Trophoblast cell (in vitro differentiated cells and primary cell): ENCODE results near the gene VMP1.
"Not testable (repeated sequence)": the region's sequence is repeated elsewhere in the genome, so short reads cannot be mapped to it uniquely, and the experiment has no call there.

ENCODE experiments used
- DNase-seq, 2 donors: peaks; one replicate each; pipeline ENCODE4 v3.0.0-alpha.2; 2016
- H2AFZ ChIP-seq: 2 replicates; pipeline ENCODE4 v1.6.1; 2013; ENCODE audit warnings: low read length, moderate library complexity, mild to moderate bottlenecking; ENCODE audit not compliant: insufficient read depth, poor library complexity
- H2AK5ac ChIP-seq: 2 replicates; pipeline ENCODE4 v1.6.1; 2013; ENCODE audit warnings: mild to moderate bottlenecking, low read length
- H2BK120ac ChIP-seq: 2 replicates; pipeline ENCODE4 v1.6.1; 2013; ENCODE audit warnings: low read length, mild to moderate bottlenecking, moderate library complexity; ENCODE audit not compliant: insufficient read depth, poor library complexity
- H2BK12ac ChIP-seq: 2 replicates; pipeline ENCODE4 v1.6.1; 2013; ENCODE audit warnings: mild to moderate bottlenecking, low read length, moderate library complexity
- H2BK5ac ChIP-seq: 2 replicates; pipeline ENCODE4 v1.6.1; 2013; ENCODE audit warnings: low read length, low read depth, moderate library complexity, mild to moderate bottlenecking; ENCODE audit not compliant: poor library complexity
- H3K14ac ChIP-seq: 2 replicates; pipeline ENCODE4 v1.6.1; 2013; ENCODE audit warnings: mild to moderate bottlenecking, low read length
- H3K18ac ChIP-seq: 2 replicates; pipeline ENCODE4 v1.6.1; 2013; ENCODE audit warnings: mild to moderate bottlenecking, low read length
- H3K23ac ChIP-seq: 2 replicates; pipeline ENCODE4 v1.6.1; 2013; ENCODE audit warnings: low read length
- H3K27ac ChIP-seq: 2 replicates; pipeline ENCODE4 v1.5.1; 2013; ENCODE audit warnings: low read depth, mild to moderate bottlenecking, inconsistent platforms, low read length, moderate library complexity
- H3K27me3 ChIP-seq: 2 replicates; pipeline ENCODE4 v1.6.1; 2013; ENCODE audit warnings: inconsistent platforms, mild to moderate bottlenecking, low read length, moderate library complexity; ENCODE audit not compliant: insufficient read depth
- H3K36me3 ChIP-seq, 2 experiments: 1 replicate in 1 of 2; 2 replicates in 1 of 2; pipeline ENCODE4 v1.6.1; 2013; ENCODE audit warnings: low read length in 2 of 2, mild to moderate bottlenecking in 2 of 2, moderate library complexity in 1 of 2; ENCODE audit not compliant: insufficient read depth in 2 of 2, control insufficient read depth in 1 of 2
- H3K4ac ChIP-seq: 2 replicates; pipeline ENCODE4 v1.6.1; 2013; ENCODE audit warnings: low read depth, mild to moderate bottlenecking, low read length, moderate library complexity
- H3K4me1 ChIP-seq, 2 experiments: 1 replicate in 1 of 2; 2 replicates in 1 of 2; pipeline ENCODE4 v1.6.1; 2013; ENCODE audit warnings: low read length in 2 of 2, mild to moderate bottlenecking in 2 of 2, moderate library complexity in 1 of 2; ENCODE audit not compliant: insufficient read depth in 2 of 2, control insufficient read depth in 1 of 2
- H3K4me2 ChIP-seq: 2 replicates; pipeline ENCODE4 v1.6.1; 2013; ENCODE audit warnings: inconsistent platforms, mild to moderate bottlenecking, low read length, moderate library complexity
- H3K4me3 ChIP-seq: 2 replicates; pipeline ENCODE4 v1.5.1; 2013; ENCODE audit warnings: mild to moderate bottlenecking, low read depth, low read length, inconsistent platforms
- H3K79me1 ChIP-seq: one replicate; pipeline ENCODE4 v1.6.1; 2013; ENCODE audit warnings: low read length
- H3K79me2 ChIP-seq: 2 replicates; pipeline ENCODE4 v1.6.1; 2013; ENCODE audit warnings: low read length, mild to moderate bottlenecking; ENCODE audit not compliant: control insufficient read depth, insufficient read depth, poor library complexity
- H3K9ac ChIP-seq: 2 replicates; pipeline ENCODE4 v1.6.1; 2013; ENCODE audit warnings: mild to moderate bottlenecking, low read length
- H3K9me3 ChIP-seq: 2 replicates; pipeline ENCODE4 v1.6.1; 2013; ENCODE audit warnings: low read depth, mild to moderate bottlenecking, control low read depth, inconsistent platforms, low read length; ENCODE audit not compliant: insufficient read depth
- H4K12ac ChIP-seq: 2 replicates; pipeline ENCODE4 v1.6.1; 2013; ENCODE audit warnings: low read depth, mild to moderate bottlenecking, low read length, moderate library complexity
- H4K8ac ChIP-seq: 2 replicates; pipeline ENCODE4 v1.6.1; 2013; ENCODE audit warnings: low read depth, mild to moderate bottlenecking, low read length, moderate library complexity
- H4K91ac ChIP-seq: one replicate; pipeline ENCODE4 v1.6.1; 2013; ENCODE audit warnings: low read depth, mild to moderate bottlenecking, low read length, moderate library complexity
- WGBS: extraction: QIAGEN DNeasy Blood & Tissue Kit; methylation state at CpG from one replicate; pipeline ENCODE4 v1.1.7; 2013; ENCODE audit warnings: missing lambda C conversion rate; ENCODE audit not compliant: insufficient read length, insufficient coverage; ENCODE audit errors: extremely low coverage; 5-methylcytosine and 5-hydroxymethylcytosine counted together

Gene VMP1

GRCh38 chr17:59828478-59828760 is 121.0 kb downstream of the VMP1 start:
- WGBS: no CpG with 5 or more reads among the region's 2 CpGs
- H3K27ac ChIP-seq: no peak overlapping the region

GRCh38 chr17:59828819-59829216 is 121.4 kb downstream of the VMP1 start:
- Histone ChIP-seq H3K14ac (peak overlapping the region; percentile 48), H2BK120ac (peak overlapping the region; percentile 69)
- H3K23ac ChIP-seq, H3K4me2 ChIP-seq, H3K36me3 ChIP-seq, H3K18ac ChIP-seq, H3K4me1 ChIP-seq, H2BK5ac ChIP-seq, H3K9me3 ChIP-seq, H4K12ac ChIP-seq, DNase-seq, H3K27ac ChIP-seq, H4K91ac ChIP-seq, H3K4me3 ChIP-seq, H3K27me3 ChIP-seq, H3K79me2 ChIP-seq, H2BK12ac ChIP-seq, H3K4ac ChIP-seq, H3K79me1 ChIP-seq, H2AFZ ChIP-seq, H3K9ac ChIP-seq, H4K8ac ChIP-seq, H2AK5ac ChIP-seq: not testable (repeated sequence)
- no CpG with 5 or more reads among the region's 7 CpGs for WGBS

More at GRCh38 chr17:59828478-59828760, 121.0 kb downstream of the VMP1 start:
- no peak overlapping the region for H2BK120ac ChIP-seq
- H3K4ac ChIP-seq: no peak overlapping the region
- no peak overlapping the region for H3K9ac ChIP-seq
- no peaks in the 10 kb centered on the region for H3K27me3 ChIP-seq
- H2BK5ac ChIP-seq: no peak overlapping the region
- peaks cover 8% of the 10 kb centered on the region for H3K79me1 ChIP-seq
- no peak overlapping the region for H3K14ac ChIP-seq
- H3K4me1 ChIP-seq: peaks cover 3 to 8% of the 10 kb centered on the region in 2 experiments
- H4K91ac ChIP-seq: no peak overlapping the region
- H4K12ac ChIP-seq: no peak overlapping the region
- no peak overlapping the region for H4K8ac ChIP-seq
- no peak overlapping the region for H2AK5ac ChIP-seq
- H2BK12ac ChIP-seq: no peak overlapping the region
- H3K18ac ChIP-seq: no peak overlapping the region
- H3K79me2 ChIP-seq: no peaks in the 10 kb centered on the region
- no peak overlapping the region for H2AFZ ChIP-seq
- no peak overlapping the region for H3K4me3 ChIP-seq
- H3K36me3 ChIP-seq: peaks cover 0 to 5% of the 10 kb centered on the region in 2 experiments
- no peak overlapping the region for H3K23ac ChIP-seq
- no peak overlapping the region for H3K4me2 ChIP-seq
- H3K9me3 ChIP-seq: no peaks in the 10 kb centered on the region
- DNase-seq: no peak

GRCh38 chr17:59829217-59830006 is 122.0 kb downstream of the VMP1 start:
- peak; percentile 30 to 55 for DNase-seq
- Histone ChIP-seq H3K36me3 (peaks cover 0 to 6% of the 10 kb centered on the region in 2 experiments), H3K9ac (no peak overlapping the region), H2AK5ac (no peak overlapping the region), H2BK120ac (peak overlapping the region; percentile 33), H3K4me2 (no peak overlapping the region), H3K4me1 (peaks cover 3 to 8% of the 10 kb centered on the region in 2 experiments), H2AFZ (no peak overlapping the region), H4K12ac (no peak overlapping the region), H3K9me3 (no peaks in the 10 kb centered on the region), H3K23ac (no peak overlapping the region), H3K14ac (no peak overlapping the region), H3K79me1 (peaks cover 13% of the 10 kb centered on the region), H2BK12ac (no peak overlapping the region), H4K91ac (no peak overlapping the region), H3K79me2 (no peaks in the 10 kb centered on the region), H3K27me3 (no peaks in the 10 kb centered on the region), H3K4me3 (no peak overlapping the region), H3K18ac (no peak overlapping the region), H4K8ac (no peak overlapping the region), H2BK5ac (no peak overlapping the region), H3K4ac (no peak overlapping the region), H3K27ac (peak overlapping the region; percentile 16)
- WGBS: no CpG with 5 or more reads among the region's 4 CpGs

GRCh38 chr17:59830007-59830630 is 122.7 kb downstream of the VMP1 start:
- peak overlapping the region; percentile 96 for H2BK12ac ChIP-seq
- peak overlapping the region; percentile 69 for H3K4ac ChIP-seq
- no peak overlapping the region for H3K9ac ChIP-seq
- H4K12ac ChIP-seq: no peak overlapping the region
- H3K4me3 ChIP-seq: no peak overlapping the region
- no CpG with 5 or more reads among the region's 3 CpGs for WGBS
- no peak overlapping the region for H4K8ac ChIP-seq
- H4K91ac ChIP-seq: peak overlapping the region; percentile 73
- no peaks in the 10 kb centered on the region for H3K27me3 ChIP-seq
- H3K23ac ChIP-seq: no peak overlapping the region
- H3K14ac ChIP-seq: peak overlapping the region; percentile 79
- H2AFZ ChIP-seq: no peak overlapping the region
- no peak overlapping the region for H3K27ac ChIP-seq
- peak overlapping the region; percentile 80 for H2BK120ac ChIP-seq
- H3K79me1 ChIP-seq: peaks cover 14% of the 10 kb centered on the region
- no peak for DNase-seq
- no peaks in the 10 kb centered on the region for H3K79me2 ChIP-seq
- H2AK5ac ChIP-seq: no peak overlapping the region
- no peak overlapping the region for H3K4me2 ChIP-seq
- no peaks in the 10 kb centered on the region for H3K9me3 ChIP-seq
- H3K18ac ChIP-seq: peak overlapping the region; percentile 46
- peak overlapping the region; percentile 63 for H2BK5ac ChIP-seq
- peaks cover 3 to 8% of the 10 kb centered on the region in 2 experiments for H3K4me1 ChIP-seq
- H3K36me3 ChIP-seq: peaks cover 0 to 8% of the 10 kb centered on the region in 2 experiments
